ENCODE measurements around the gene HSPA12B. TPM values are rescaled to one million over a fixed set of nuclear protein-coding genes. Genes with fewer than 3 reads are reported as not detected.

The HSPA12B gene
- polyA plus RNA-seq, 1 donor from 2014 or later: not detected

DNA sequence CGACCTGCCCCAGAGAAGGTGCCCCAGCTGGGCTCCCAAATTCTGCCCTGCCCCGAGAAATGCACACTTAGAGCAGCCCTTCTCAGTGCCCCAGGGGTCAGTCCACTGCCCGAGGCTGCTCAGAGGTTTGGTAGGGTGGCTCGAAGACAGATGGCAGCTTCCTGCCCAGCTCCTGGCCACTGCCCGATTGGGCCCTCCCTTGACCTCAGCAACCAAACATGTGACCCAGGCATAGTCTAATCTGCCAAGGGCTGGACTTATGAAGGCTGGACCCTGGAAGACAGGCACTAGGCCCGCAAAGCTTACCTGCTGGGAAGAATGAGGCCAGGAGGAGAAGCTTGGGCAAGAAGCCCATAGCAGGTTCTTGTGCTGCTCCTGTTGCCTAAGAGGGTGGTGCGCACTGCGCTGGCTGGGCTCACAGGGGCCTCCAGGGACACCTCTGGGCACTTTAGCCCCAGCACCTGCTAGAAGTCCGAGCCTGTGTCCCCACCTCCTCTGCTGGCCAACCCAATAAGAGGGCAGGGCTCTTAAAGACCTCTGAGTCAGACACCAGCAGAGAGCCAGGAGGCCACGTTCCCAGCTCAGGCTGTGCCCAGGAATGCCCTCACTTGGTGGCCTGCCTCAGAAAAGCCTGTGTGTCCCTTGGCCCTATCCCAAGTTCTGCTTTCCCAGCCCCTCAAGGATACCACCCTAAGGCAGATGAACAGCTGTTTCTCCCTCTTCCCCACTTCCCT lies 25.5 kb upstream of the HSPA12B start:
- Histone ChIP-seq H3K9me2 (ENCODE audit: insufficient read depth, low read length) (no peaks in the 10 kb centered on the region), H3K79me2 (replicated peaks; ENCODE audit: insufficient read depth, low read length) (no peaks in the 10 kb centered on the region), H3K9me3 (ENCODE audit: low read length) (no peaks in the 10 kb centered on the region), H3K36me3 (ENCODE audit: insufficient read depth, low read length) (no peaks in the 10 kb centered on the region), H4K20me1 (ENCODE audit: insufficient read depth) (no peaks in the 10 kb centered on the region), H2AFZ (ENCODE audit: low read depth, low read length) (no peak overlapping the region), H3K27me3 (ENCODE audit: insufficient read depth, low read depth, low read length) (no peaks in the 10 kb centered on the region), H3K4me2 (ENCODE audit: low read length) (no peak overlapping the region), H3K27ac (ENCODE audit: low read length) (no peak overlapping the region), H3K9ac (ENCODE audit: low read length) (no peak overlapping the region), H3K4me3 (ENCODE audit: low read length) (no peak overlapping the region), H3F3A (ENCODE audit: insufficient read depth, low read length, poor library complexity, severe bottlenecking) (no peaks in the 10 kb centered on the region)
- TF ChIP-seq POLR2AphosphoS5 (IDR thresholded peaks at IDR 0.05) (no peak), MXI1 (conservative IDR thresholded peaks at IDR 0.05; ENCODE audit: poor library complexity, severe bottlenecking) (no peak), SMC3 (conservative IDR thresholded peaks at IDR 0.05; ENCODE audit: poor library complexity) (no peak), RAD21 (conservative IDR thresholded peaks at IDR 0.05) (no peak), EZH2 (IDR thresholded peaks at IDR 0.05; ENCODE audit: borderline replicate concordance, insufficient read depth, low read length, poor library complexity, severe bottlenecking) (no peak), TAF1 (IDR thresholded peaks at IDR 0.05; ENCODE audit: low read depth) (no peak), EP300 (conservative IDR thresholded peaks at IDR 0.05; ENCODE audit: poor library complexity, severe bottlenecking) (no peak)
- TF ChIP-seq, protein P1, sequence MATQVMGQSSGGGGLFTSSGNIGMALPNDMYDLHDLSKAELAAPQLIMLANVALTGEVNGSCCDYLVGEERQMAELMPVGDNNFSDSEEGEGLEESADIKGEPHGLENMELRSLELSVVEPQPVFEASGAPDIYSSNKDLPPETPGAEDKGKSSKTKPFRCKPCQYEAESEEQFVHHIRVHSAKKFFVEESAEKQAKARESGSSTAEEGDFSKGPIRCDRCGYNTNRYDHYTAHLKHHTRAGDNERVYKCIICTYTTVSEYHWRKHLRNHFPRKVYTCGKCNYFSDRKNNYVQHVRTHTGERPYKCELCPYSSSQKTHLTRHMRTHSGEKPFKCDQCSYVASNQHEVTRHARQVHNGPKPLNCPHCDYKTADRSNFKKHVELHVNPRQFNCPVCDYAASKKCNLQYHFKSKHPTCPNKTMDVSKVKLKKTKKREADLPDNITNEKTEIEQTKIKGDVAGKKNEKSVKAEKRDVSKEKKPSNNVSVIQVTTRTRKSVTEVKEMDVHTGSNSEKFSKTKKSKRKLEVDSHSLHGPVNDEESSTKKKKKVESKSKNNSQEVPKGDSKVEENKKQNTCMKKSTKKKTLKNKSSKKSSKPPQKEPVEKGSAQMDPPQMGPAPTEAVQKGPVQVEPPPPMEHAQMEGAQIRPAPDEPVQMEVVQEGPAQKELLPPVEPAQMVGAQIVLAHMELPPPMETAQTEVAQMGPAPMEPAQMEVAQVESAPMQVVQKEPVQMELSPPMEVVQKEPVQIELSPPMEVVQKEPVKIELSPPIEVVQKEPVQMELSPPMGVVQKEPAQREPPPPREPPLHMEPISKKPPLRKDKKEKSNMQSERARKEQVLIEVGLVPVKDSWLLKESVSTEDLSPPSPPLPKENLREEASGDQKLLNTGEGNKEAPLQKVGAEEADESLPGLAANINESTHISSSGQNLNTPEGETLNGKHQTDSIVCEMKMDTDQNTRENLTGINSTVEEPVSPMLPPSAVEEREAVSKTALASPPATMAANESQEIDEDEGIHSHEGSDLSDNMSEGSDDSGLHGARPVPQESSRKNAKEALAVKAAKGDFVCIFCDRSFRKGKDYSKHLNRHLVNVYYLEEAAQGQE (IDR thresholded peaks at IDR 0.05; ENCODE audit: borderline replicate concordance): no peak
- TF ChIP-seq, protein P2, sequence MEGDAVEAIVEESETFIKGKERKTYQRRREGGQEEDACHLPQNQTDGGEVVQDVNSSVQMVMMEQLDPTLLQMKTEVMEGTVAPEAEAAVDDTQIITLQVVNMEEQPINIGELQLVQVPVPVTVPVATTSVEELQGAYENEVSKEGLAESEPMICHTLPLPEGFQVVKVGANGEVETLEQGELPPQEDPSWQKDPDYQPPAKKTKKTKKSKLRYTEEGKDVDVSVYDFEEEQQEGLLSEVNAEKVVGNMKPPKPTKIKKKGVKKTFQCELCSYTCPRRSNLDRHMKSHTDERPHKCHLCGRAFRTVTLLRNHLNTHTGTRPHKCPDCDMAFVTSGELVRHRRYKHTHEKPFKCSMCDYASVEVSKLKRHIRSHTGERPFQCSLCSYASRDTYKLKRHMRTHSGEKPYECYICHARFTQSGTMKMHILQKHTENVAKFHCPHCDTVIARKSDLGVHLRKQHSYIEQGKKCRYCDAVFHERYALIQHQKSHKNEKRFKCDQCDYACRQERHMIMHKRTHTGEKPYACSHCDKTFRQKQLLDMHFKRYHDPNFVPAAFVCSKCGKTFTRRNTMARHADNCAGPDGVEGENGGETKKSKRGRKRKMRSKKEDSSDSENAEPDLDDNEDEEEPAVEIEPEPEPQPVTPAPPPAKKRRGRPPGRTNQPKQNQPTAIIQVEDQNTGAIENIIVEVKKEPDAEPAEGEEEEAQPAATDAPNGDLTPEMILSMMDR (IDR thresholded peaks at IDR 0.05; ENCODE audit: poor library complexity, severe bottlenecking): no peak

DNA sequence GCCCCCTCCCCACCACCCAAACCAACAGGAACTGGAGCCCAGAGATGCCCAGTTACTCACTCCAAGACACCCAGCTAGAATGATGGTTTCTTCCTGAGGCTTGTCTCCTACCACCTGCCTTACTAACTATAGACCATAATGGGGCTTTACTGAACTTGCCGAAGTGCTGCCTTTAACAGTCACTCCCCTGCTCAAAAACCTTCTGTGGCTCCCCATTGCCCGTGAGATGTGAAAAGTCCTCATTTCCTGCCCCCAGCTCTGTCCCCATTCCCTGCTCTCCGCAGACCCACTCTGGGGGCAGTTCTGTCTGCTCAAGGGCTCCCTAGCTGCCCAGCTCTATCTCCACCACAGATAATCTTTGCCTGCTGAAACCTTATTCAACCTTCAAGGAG lies 25.0 kb upstream of the HSPA12B start:
- Histone ChIP-seq H3K27ac (ENCODE audit: low read length) (no peak overlapping the region), H2AFZ (ENCODE audit: low read depth, low read length) (no peak overlapping the region), H3K79me2 (replicated peaks; ENCODE audit: insufficient read depth, low read length) (no peaks in the 10 kb centered on the region), H3K9me2 (ENCODE audit: insufficient read depth, low read length) (no peaks in the 10 kb centered on the region), H4K20me1 (ENCODE audit: insufficient read depth) (no peaks in the 10 kb centered on the region), H3K9me3 (ENCODE audit: low read length) (no peaks in the 10 kb centered on the region), H3K9ac (ENCODE audit: low read length) (no peak overlapping the region), H3K27me3 (ENCODE audit: insufficient read depth, low read depth, low read length) (no peaks in the 10 kb centered on the region), H3K4me3 (ENCODE audit: low read length) (no peak overlapping the region), H3K4me2 (ENCODE audit: low read length) (no peak overlapping the region), H3K36me3 (ENCODE audit: insufficient read depth, low read length) (no peaks in the 10 kb centered on the region), H3F3A (ENCODE audit: insufficient read depth, low read length, poor library complexity, severe bottlenecking) (no peaks in the 10 kb centered on the region)
- TF ChIP-seq POLR2AphosphoS5 (IDR thresholded peaks at IDR 0.05) (no peak), RAD21 (conservative IDR thresholded peaks at IDR 0.05) (no peak), EZH2 (IDR thresholded peaks at IDR 0.05; ENCODE audit: borderline replicate concordance, insufficient read depth, low read length, poor library complexity, severe bottlenecking) (no peak), MXI1 (conservative IDR thresholded peaks at IDR 0.05; ENCODE audit: poor library complexity, severe bottlenecking) (no peak), EP300 (conservative IDR thresholded peaks at IDR 0.05; ENCODE audit: poor library complexity, severe bottlenecking) (no peak), TAF1 (IDR thresholded peaks at IDR 0.05; ENCODE audit: low read depth) (no peak), SMC3 (conservative IDR thresholded peaks at IDR 0.05; ENCODE audit: poor library complexity) (no peak)
- TF ChIP-seq, protein P2 (IDR thresholded peaks at IDR 0.05; ENCODE audit: poor library complexity, severe bottlenecking): no peak
- TF ChIP-seq, protein P1 (IDR thresholded peaks at IDR 0.05; ENCODE audit: borderline replicate concordance): no peak
